Raji (cell line): ENCODE measurements around the gene KHDC3L.

ENCODE experiments used
- POLR2A ChIP-seq: IDR thresholded peaks from 2 replicates; pipeline ENCODE4 v1.6.1; 2011; ENCODE audit warnings: low read depth, low read length, control low read depth; ENCODE audit not compliant: insufficient read depth

Gene KHDC3L

GRCh38 chr6:73362358-73362757, at the start of gene KHDC3L:
TSS of gene KHDC3L (plus strand) at chr6:73362658. CDS start at chr6:73362730, 72 bp downstream.
- TF ChIP-seq POLR2A, result no peak

- TF ChIP-seq POLR2A, result no peak
Observed at GRCh38 chr6:73314577-73315492, 47.6 kb upstream of the KHDC3L start.

- no peak for TF ChIP-seq POLR2A
Observed at GRCh38 chr6:73323323-73323722, 39.1 kb upstream of the KHDC3L start.

GRCh38 chr6:73325656-73326055, 36.8 kb upstream of the KHDC3L start:
- TF ChIP-seq POLR2A, result no peak

GRCh38 chr6:73328790-73329189, 33.7 kb upstream of the KHDC3L start:
- TF ChIP-seq POLR2A, result no peak

- TF ChIP-seq POLR2A, result no peak
Observed at GRCh38 chr6:73329201-73329600, 33.3 kb upstream of the KHDC3L start.

GRCh38 chr6:73339340-73339739, 23.1 kb upstream of the KHDC3L start:
- no peak for TF ChIP-seq POLR2A

- no peak for TF ChIP-seq POLR2A
Observed at GRCh38 chr6:73340048-73340447, 22.4 kb upstream of the KHDC3L start.

- no peak for TF ChIP-seq POLR2A
Observed at GRCh38 chr6:73341335-73341734, 21.1 kb upstream of the KHDC3L start.

- TF ChIP-seq POLR2A, result no peak
Observed at GRCh38 chr6:73342174-73342573, 20.3 kb upstream of the KHDC3L start.

- TF ChIP-seq POLR2A, result no peak
Observed at GRCh38 chr6:73343164-73343563, 19.3 kb upstream of the KHDC3L start.

- TF ChIP-seq POLR2A, result no peak
Observed at GRCh38 chr6:73348550-73349204, 13.8 kb upstream of the KHDC3L start.

- TF ChIP-seq POLR2A, result no peak
Observed at GRCh38 chr6:73349311-73349710, 13.1 kb upstream of the KHDC3L start.

- TF ChIP-seq POLR2A, result no peak
Observed at GRCh38 chr6:73353636-73354593, 8.5 kb upstream of the KHDC3L start, which contains the start of gene DPPA5. TSS of gene DPPA5 (minus strand) at chr6:73354276. CDS start at chr6:73354225, 51 bp downstream.
